CMK (cell line): ENCODE measurements around the gene SUFU.

Experiments
- DNase-seq: peaks from one replicate; pipeline ENCODE4 v3.0.0-alpha.2; 2010; ENCODE audit warnings: low read depth

The SUFU gene

GRCh38 chr10:102641402-102641801, 137.6 kb downstream of the SUFU start:
- no peak for DNase-seq

GRCh38 chr10:102641880-102642735, 138.3 kb downstream of the SUFU start:
- DNase-seq = peak; percentile 97

GRCh38 chr10:102642736-102643335, 139.1 kb downstream of the SUFU start:
- DNase-seq = no peak

- DNase-seq = no peak
Measured at GRCh38 chr10:102643336-102644065, 139.7 kb downstream of the SUFU start.

GRCh38 chr10:102644066-102644645, 140.4 kb downstream of the SUFU start, which contains the start of gene TRIM8:
Gene TRIM8 (plus strand): TSS chr10:102644479. CDS start chr10:102644618, 139 bp downstream.
- no peak for DNase-seq

DNA sequence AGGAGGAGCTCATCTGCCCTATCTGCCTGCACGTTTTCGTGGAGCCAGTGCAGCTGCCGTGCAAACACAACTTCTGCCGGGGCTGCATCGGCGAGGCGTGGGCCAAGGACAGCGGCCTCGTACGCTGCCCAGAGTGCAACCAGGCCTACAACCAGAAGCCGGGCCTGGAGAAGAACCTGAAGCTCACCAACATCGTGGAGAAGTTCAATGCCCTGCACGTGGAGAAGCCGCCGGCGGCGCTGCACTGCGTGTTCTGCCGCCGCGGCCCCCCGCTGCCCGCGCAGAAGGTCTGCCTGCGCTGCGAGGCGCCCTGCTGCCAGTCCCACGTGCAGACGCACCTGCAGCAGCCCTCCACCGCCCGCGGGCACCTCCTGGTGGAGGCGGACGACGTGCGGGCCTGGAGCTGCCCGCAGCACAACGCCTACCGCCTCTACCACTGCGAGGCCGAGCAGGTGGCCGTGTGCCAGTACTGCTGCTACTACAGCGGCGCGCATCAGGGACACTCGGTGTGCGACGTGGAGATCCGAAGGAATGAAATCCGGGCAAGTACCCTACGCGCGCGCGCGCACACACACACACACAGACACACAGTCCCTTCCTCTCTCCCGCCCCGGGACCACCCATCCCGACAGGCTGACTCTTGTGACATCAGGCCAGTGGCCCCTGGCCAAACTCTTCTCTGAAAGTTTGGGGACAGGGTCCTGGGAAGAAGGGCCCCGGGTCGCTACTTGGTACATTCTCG, 141.0 kb downstream of the SUFU start:
- DNase-seq = no peak

DNA sequence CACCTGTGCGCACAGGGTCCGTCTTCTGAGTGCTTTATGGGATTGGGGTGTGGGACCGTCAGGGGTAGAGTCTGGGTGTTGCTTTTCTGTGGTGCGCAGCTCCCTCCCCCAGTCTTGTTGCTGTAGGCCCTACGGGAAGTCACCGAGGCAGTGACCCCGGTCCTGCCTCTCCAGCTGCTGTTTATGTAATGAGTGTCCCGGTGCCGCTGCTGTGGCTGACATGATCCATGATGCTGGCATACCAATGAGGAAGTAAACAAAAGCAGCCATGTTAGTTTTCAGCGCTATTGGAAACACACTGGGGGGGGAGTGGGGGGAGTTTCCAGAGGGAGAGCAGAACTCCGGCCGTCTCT, 141.6 kb downstream of the SUFU start:
- no peak for DNase-seq

- DNase-seq = peak; percentile 84
Measured at GRCh38 chr10:102645741-102646609, 142.2 kb downstream of the SUFU start.

GRCh38 chr10:102646610-102647442, 143.1 kb downstream of the SUFU start:
- no peak for DNase-seq

GRCh38 chr10:102647443-102648268, 143.9 kb downstream of the SUFU start:
- no peak for DNase-seq

- no peak for DNase-seq
Measured at GRCh38 chr10:102648269-102648888, 144.6 kb downstream of the SUFU start.

- DNase-seq = no peak
Measured at GRCh38 chr10:102648889-102649796, 145.4 kb downstream of the SUFU start.

DNA sequence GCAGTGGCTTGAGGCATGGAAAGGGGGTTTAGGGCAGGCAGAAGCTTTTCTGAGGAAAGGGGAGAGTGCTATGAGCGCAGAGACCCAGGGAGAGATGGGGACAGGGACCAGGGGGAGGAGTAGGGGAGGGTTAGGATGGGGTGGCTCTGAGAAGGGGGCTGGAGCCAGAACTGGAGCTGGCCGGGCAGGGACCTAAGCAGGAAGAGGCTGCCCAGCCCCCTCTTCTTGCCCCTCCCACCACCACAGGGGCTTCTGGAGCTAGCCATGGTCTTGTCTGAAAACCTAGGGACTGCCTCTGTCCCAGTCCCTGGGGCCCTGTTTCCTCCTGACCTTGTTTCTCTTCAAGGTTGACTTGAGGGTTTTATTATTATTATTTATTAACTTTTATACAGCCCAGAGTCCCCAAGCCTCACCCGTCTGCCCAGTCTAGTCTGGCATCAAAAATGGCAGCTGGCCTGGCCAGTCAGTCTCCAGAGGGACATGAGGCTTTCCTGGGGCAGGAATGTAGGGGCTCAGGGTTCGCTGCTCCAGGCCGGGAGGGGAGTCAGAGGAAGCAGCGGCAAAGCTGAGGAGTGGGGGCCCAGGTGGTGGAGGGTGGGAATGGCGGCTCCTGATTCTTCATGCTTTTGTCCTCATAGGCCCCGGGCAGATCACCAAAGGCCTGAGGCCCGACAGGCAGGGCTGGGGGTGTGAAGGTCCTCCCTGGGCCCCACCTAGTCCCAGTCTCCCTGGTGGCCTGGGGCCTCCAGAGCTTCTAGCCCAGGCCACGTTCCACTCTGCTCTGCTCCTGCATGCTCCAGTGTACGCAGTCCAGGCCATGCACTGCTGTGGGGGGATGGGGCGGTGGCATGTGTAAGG, 146.3 kb downstream of the SUFU start:
- no peak for DNase-seq

DNA sequence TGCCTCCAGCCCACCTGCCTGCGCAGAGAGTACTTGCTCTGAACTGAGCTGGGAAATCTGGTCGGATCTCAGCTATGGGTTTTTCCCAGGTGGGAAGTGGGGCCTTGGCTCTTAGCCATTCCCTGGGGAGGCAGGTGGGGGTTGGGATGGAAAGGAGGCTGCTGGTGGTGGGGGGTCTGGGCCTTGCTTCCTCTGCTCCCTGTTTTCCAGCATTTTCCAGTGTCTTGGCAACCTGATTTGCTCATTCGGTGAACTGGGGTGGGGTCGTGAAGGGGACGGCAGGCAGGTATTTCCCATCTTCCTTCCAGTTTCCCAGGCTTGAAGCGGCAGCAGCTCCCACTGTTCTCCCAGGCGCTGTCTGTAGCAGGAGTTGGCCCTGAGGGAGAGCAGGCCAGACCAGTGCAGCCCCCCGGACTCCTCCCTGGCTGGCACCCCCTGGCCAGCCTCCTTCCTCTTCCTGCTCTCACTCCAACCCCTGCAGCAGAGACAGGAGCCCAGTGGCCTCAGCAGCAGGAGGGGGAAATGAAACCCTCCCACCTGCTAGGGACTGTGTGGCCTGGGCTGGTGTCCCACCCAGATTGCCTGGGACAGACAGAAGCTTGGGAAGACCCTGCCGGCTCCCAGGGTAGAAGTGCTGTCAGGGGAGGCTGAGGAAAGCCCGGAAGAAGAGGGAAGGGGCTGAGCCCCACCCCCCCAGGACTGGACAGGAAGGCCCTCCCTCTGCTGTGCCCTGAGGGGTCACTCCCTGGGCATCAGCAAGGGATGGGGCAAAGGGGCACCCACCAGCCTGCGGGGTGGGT, 147.1 kb downstream of the SUFU start:
- DNase-seq = no peak

GRCh38 chr10:102651455-102652169, 147.8 kb downstream of the SUFU start:
- no peak for DNase-seq
